Ishikawa (cell line): Measurements from ENCODE around the gene KRT15.

Source experiments
- CEBPB ChIP-seq: IDR thresholded peaks from 2 replicates; pipeline ENCODE4 v1.6.1; 2012
- EP300 ChIP-seq: IDR thresholded peaks from 2 replicates; pipeline ENCODE4 v1.6.1; 2012; ENCODE audit warnings: borderline replicate concordance
- FOXM1 ChIP-seq: IDR thresholded peaks from 2 replicates; pipeline ENCODE4 v1.6.1; 2012; ENCODE audit warnings: low read depth, borderline replicate concordance
- MAX ChIP-seq: IDR thresholded peaks from 2 replicates; pipeline ENCODE4 v1.6.1; 2012
- REST ChIP-seq: IDR thresholded peaks from 2 replicates; pipeline ENCODE4 v1.6.1; 2012; ENCODE audit warnings: low read depth, mild to moderate bottlenecking
- TAF1 ChIP-seq: IDR thresholded peaks from 2 replicates; pipeline ENCODE4 v1.6.1; 2012; ENCODE audit warnings: low read depth, mild to moderate bottlenecking
- YY1 ChIP-seq: IDR thresholded peaks from 2 replicates; pipeline ENCODE4 v1.6.1; 2012; ENCODE audit warnings: low read depth

GRCh38 chr17:41484920-41485904 is 33.5 kb downstream of the KRT15 start:
- TF ChIP-seq YY1 (no peak), MAX (no peak), CEBPB (no peak), FOXM1 (no peak), TAF1 (no peak), REST (no peak), EP300 (no peak)
